ENCODE results near the gene WDR54. TPM values are rescaled to one million over a fixed set of nuclear protein-coding genes. Genes with fewer than 3 reads are reported as not detected.

Gene WDR54
- total RNA-seq, 1 donor from 2014 or later: 15.8 TPM

DNA sequence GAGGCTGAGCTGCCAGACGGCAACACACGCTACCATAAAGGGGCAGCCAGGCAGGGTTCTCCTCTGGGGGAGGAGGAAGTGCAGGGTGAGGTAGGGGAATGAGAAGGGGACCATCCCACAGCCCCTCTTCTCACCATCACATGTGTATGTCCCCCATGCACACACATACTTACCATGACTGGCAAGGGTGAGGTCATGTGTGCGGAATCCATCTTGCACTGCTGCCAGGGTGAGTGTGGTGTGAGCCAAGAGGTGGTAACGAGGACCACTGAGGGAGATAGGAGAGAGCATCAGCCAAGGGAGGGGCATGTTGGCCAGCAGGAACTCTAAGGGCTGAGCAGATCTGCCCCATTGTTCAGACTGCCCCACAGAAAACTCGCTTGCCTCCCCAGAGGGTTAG lies 7.1 kb downstream of the WDR54 start:
- no peaks in the 10 kb centered on the region for H3K27me3 Mint-ChIP-seq (ENCODE audit: unreplicated experiment)
- H3K9me3 Mint-ChIP-seq (ENCODE audit: unreplicated experiment): no peaks in the 10 kb centered on the region
- H3K27ac Mint-ChIP-seq (ENCODE audit: unreplicated experiment): no peak overlapping the region
- DNase-seq (ENCODE audit: extremely low spot score, unreplicated experiment): no peak
- H3K4me1 Mint-ChIP-seq (ENCODE audit: unreplicated experiment): no peaks in the 10 kb centered on the region
- TF ChIP-seq CTCF (IDR thresholded peaks at IDR 0.05): no peak
- H3K4me3 Mint-ChIP-seq (ENCODE audit: unreplicated experiment): no peak overlapping the region
- peaks cover 29% of the 10 kb centered on the region for H3K36me3 Mint-ChIP-seq (ENCODE audit: unreplicated experiment)

- Mint-ChIP-seq H3K36me3 (ENCODE audit: unreplicated experiment) (peaks cover 29% of the 10 kb centered on the region), H3K27ac (ENCODE audit: unreplicated experiment) (no peak overlapping the region), H3K4me1 (ENCODE audit: unreplicated experiment) (no peaks in the 10 kb centered on the region), H3K9me3 (ENCODE audit: unreplicated experiment) (no peaks in the 10 kb centered on the region), H3K27me3 (ENCODE audit: unreplicated experiment) (no peaks in the 10 kb centered on the region), H3K4me3 (ENCODE audit: unreplicated experiment) (no peak overlapping the region)
- TF ChIP-seq CTCF (IDR thresholded peaks at IDR 0.05): no peak
- DNase-seq (ENCODE audit: extremely low spot score, unreplicated experiment): no peak
Measured at GRCh38 chr2:74429487-74430451, 8.2 kb downstream of the WDR54 start.

- H3K27me3 Mint-ChIP-seq (ENCODE audit: unreplicated experiment): no peaks in the 10 kb centered on the region
- TF ChIP-seq CTCF (IDR thresholded peaks at IDR 0.05): no peak
- H3K9me3 Mint-ChIP-seq (ENCODE audit: unreplicated experiment): no peaks in the 10 kb centered on the region
- no peak for DNase-seq (ENCODE audit: extremely low spot score, unreplicated experiment)
- no peak overlapping the region for H3K4me3 Mint-ChIP-seq (ENCODE audit: unreplicated experiment)
- H3K36me3 Mint-ChIP-seq (ENCODE audit: unreplicated experiment): peaks cover 27% of the 10 kb centered on the region
- no peaks in the 10 kb centered on the region for H3K4me1 Mint-ChIP-seq (ENCODE audit: unreplicated experiment)
- no peak overlapping the region for H3K27ac Mint-ChIP-seq (ENCODE audit: unreplicated experiment)
Measured at GRCh38 chr2:74430502-74430901, 9.0 kb downstream of the WDR54 start.

GRCh38 chr2:74436111-74436805 lies 14.7 kb downstream of the WDR54 start:
- no peaks in the 10 kb centered on the region for H3K9me3 Mint-ChIP-seq (ENCODE audit: unreplicated experiment)
- peaks cover 3% of the 10 kb centered on the region for H3K27me3 Mint-ChIP-seq (ENCODE audit: unreplicated experiment)
- H3K4me1 Mint-ChIP-seq (ENCODE audit: unreplicated experiment): peaks cover 41% of the 10 kb centered on the region
- H3K4me3 Mint-ChIP-seq (ENCODE audit: unreplicated experiment): no peak overlapping the region
- DNase-seq (ENCODE audit: extremely low spot score, unreplicated experiment): no peak
- peaks cover 8% of the 10 kb centered on the region for H3K36me3 Mint-ChIP-seq (ENCODE audit: unreplicated experiment)
- TF ChIP-seq CTCF (IDR thresholded peaks at IDR 0.05): no peak
- no peak overlapping the region for H3K27ac Mint-ChIP-seq (ENCODE audit: unreplicated experiment)

All from osteocyte (in vitro differentiated cells).